ENCODE results near the gene LAMB3.

Gene LAMB3

DNA sequence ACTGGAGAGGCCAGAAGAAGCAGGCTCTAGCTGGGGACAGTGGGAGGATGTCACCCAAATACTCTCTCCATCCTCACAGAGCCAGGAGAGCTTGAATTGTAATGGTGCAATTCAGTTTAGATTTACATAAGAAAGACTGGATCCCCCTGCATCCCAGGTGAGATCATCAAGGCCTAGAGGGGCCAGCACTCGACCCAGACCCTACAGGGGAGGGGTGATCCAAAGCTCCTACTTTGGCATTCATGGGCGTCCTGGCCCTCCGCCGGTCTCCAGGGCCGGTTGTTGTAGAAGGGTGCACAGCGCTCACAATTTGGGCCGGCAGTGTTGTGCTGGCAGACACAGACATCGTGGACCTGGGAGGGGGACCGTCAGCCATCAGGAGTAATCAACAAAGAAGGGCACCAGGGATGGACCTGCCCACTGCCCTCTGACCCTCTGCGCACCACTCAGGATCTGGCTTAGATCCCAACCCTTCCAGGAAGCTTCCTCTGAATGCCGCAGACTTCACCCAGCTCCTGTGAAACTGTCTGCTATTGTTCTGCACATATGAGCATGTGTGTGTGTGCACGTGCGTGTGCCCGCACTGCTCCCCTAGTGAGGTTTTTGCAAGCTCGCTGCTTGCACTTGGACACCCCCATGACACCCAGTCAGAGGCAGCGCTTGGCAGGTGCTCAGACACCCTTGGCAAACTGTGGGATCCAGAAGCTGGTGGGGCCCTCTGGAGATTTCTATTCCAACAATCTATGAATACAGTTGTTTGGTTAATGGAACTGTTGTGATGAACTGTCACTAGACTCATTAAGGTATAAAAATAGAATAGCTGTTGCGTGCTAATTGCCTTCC lies 21.6 kb downstream of the LAMB3 start:
- no peak for DNase-seq

GRCh38 chr1:209629621-209630382 lies 22.4 kb downstream of the LAMB3 start:
- DNase-seq: no peak

DNA sequence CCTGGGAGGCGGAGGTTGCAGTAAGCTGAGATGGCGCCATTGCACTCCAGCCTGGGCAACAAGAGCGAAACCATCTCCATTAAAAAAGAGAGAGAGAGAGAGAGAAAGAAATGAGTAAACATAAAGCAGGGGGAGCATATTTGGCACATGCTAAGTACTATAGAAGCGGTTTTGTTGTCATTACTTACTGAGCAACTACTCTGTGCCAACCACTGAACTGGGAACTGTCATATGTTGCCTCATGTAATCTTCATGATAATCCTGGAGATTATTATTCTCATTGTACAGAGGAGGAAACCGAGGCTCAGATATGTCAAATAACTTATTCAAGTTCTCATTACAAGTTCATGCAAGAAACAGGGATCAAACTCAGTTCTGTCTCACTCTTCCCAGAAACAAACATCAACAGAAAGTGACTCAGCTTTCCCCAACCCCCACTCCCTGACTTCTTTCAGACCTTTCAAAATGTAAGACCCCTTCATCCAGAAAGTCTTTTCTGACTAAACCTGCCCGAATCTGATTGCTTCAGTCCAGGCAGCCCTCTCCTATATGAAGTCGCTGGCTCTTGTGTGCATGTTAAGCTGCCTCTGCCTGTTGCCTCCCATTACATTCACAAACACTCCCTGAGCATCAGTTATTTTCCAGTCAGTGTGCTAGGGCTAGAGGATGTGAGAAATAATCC lies 23.5 kb downstream of the LAMB3 start:
- DNase-seq: no peak

- peak; percentile 81 for DNase-seq
Measured at GRCh38 chr1:209627732-209628196, 24.5 kb downstream of the LAMB3 start.

- DNase-seq: no peak
Measured at GRCh38 chr1:209627027-209627731, 25.0 kb downstream of the LAMB3 start.

DNA sequence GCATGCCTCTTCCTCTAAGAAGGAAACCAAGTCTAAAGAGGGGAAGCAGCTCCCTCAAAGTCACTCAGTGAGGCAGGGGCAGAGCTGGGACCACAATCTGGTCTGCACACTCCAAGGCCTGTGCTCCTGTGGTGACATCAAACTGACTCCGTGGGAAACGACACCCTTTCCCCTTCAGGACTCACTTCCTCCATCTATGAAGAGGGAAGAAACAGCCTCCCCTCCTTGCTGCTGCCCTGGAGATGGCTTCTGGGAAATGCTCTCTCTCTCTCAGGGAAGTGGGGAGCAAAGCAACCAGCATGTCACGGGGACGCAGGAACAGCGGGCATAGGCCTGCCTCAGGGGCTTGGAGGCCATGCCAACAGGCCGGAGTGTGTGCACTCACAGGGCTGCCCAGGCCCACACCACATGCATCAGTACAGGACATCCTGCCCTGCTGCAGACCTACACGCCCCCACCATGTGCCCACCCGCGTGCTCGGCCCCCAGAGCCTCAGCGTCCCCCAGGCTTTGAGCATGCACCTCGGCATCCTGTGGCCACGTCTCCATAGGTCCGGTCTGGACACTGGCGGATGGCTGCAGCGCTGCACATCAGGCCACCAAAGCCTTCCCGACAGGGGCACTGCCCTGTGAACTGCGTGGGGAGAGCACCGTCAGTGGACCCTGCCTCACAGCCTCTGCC lies 25.7 kb downstream of the LAMB3 start:
- no peak for DNase-seq

- no peak for DNase-seq
Measured at GRCh38 chr1:209625791-209626285, 26.4 kb downstream of the LAMB3 start.

GRCh38 chr1:209624558-209625549 lies 27.4 kb downstream of the LAMB3 start:
- DNase-seq: no peak

DNA sequence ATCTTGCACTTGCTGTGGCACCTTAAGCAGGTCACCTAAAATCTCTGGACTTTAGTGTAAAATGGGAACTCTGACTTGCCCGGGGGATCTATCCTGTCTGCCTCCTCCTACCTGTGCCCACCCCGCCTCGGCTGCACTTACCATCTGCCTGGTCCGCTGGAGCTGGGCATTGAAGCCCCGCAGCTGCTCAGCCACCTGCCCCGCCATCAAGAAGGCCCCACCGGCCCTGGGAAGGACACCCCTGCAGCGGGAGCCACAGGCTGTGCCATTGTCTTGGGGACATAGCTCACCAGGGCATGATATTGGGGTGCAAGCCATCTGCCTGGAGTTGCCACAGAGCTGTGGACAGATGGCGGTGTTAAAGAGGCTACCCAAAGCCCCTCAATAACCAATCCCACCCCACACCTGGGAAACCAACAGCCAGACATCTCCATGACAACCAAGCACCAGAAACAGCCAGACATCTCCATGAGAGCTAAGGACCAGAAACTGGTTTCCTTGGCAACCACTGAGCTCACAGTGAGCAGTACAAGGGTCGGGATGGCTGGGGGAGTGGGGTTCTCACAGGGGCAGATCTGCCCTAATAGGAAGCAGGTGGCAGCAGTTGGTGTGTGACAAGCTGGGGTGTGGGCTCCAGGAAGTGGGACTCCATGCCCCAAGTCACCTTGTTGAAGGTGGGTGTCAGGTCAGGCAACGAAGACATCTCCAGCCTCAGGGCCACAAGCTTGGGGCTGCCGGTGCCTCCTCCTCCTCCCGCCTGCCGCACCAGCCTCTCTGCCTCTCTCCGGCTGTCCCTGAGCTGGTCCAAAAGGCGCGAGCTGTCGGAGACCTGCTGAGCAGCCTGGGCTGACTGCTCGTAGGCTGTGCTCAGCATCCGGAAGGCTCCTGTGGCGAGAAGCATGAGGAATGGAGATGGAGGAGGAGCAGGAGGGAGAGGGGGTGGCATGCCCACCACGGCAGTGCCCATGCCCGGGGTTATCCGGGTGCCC lies 29.1 kb downstream of the LAMB3 start:
- no peak for DNase-seq

DNA sequence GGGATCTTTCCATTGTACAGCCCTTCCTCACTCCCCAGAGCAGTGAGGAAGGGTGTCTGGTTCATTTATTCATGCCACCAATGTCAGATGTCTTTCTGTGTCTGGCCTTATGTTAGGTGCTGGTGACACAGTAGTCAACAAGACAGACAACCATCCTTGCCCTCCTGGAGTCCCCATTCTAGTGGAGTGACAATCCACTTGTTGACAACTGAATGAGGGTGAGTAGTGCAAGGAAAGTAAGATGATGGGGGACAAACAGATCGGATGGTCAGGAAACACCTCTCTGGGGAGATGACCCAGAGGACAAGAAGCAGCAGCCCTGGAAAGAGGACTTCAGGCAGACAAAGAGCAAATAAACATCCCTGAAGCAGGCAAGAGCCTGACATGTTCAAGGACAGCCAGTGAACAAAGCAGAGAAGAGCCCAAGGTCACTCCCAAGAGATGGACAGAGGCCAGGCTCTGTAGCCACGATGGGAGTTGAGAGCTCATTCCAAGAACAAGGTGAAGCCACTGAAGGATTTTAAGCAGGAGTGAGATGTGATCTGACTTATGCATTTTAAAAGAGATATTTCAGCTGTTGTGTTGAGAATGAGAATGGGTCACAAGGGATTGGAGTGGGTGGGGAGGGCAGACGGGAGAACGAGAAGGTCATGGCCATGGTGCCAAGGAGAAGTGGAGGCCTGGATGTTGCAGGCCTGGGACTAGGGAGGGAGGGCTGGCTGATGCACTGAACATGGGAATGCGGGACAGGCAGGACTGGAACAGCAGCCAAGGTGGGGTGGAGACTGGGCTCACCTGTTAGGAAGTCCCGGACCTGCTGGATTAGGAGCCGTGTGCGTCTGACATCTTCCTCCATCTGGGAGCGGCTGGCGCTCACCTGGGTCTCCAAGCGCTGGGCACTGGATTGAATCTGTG lies 30.2 kb downstream of the LAMB3 start:
- DNase-seq: no peak

GRCh38 chr1:209621286-209621685 lies 30.9 kb downstream of the LAMB3 start:
- DNase-seq: no peak

DNA sequence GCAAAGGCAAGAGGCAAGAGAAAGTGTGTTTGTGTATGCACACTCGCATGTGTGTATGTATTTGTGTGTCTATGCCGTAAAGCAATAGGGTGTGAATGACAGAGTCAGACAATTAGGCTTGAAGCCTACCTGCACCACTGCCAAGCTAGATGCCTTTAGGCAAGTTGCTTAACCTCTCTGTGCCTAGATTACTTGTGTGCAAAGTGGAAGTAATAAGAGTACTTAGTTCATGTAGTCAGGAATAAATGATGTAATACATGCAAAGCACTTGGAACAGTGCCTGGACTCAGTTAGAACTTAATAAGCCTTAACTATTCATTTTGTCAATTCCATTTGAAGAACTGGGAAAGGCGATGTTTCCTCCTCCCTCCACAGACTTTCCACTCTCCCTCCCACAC lies 31.7 kb downstream of the LAMB3 start:
- no peak for DNase-seq

GRCh38 chr1:209619696-209620486 lies 32.3 kb downstream of the LAMB3 start:
- no peak for DNase-seq

GRCh38 chr1:209618756-209619420 lies 33.3 kb downstream of the LAMB3 start:
- no peak for DNase-seq

GRCh38 chr1:209618291-209618690 lies 33.9 kb downstream of the LAMB3 start:
- no peak for DNase-seq

- DNase-seq: no peak
Measured at GRCh38 chr1:209617755-209618154, 34.5 kb downstream of the LAMB3 start.

Measured in activated naive CD4-positive, alpha-beta T cell treated with Interleukin-2 at 50 U/mL for 16 hours (primary cell).